HG03460 (cell line): ENCODE data around the gene SETD2.
A peak's percentile ranks its signal among the peaks of the same experiment; 100 is the strongest.

Experiments
- ATAC-seq: cut with Tn5 transposase; IDR thresholded peaks from one replicate; pipeline ENCODE4 v1.9.1; 2021; ENCODE audit not compliant: unreplicated experiment

The SETD2 gene

DNA sequence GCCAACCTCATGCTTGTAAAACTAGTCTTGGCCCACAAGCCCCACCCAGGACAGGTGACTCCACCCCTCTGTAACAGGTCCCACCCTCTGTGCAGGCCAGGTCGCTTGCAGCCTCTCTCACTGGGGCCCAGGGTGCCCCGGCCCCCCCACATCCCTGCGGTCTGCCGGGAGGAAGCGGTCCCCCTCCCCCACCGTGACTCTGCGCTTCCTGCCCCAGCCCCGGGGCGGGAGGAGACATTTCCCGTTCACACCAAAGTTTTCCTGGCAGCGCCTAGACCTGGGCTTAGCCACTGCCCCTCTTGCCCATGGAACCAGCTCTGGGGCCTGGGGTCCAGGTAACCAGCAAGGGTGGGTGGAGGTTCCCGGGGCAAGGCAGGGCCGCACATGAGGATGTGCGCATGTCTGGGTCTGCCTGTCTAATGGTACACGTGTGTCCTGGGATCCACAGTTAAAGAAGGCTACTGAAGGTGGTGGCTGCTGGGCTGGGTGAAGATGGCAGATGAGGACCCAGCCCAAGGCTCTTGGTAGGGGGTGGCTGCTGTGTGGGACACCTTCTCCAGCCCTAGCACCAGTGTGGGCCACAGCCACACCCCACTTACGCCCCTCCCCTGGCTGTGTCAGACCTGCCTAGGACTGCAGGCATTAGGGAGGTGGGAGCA lies 176.0 kb downstream of the SETD2 start:
- peak; percentile 77 for ATAC-seq

DNA sequence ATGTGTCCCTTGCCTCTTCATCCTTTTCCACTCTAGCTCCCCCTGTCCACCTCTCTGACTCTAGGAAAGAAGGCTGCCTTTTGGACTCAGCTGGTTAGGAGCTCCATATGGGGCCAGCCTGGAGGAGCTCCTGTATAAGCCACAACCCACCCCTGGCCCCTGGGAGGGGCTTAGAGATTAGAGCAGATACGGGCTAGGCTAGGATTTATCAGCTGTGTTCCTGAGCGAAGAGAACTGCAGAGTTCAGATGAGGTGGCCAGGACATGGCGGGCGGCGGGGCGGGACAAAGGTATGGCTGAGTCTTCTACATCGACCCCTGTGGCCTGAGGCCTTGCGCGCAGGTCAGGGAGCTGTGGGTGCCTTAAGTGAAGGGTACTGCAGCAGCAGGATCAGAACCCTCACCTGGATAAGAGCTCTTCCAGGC lies 176.6 kb downstream of the SETD2 start:
- no peak for ATAC-seq

DNA sequence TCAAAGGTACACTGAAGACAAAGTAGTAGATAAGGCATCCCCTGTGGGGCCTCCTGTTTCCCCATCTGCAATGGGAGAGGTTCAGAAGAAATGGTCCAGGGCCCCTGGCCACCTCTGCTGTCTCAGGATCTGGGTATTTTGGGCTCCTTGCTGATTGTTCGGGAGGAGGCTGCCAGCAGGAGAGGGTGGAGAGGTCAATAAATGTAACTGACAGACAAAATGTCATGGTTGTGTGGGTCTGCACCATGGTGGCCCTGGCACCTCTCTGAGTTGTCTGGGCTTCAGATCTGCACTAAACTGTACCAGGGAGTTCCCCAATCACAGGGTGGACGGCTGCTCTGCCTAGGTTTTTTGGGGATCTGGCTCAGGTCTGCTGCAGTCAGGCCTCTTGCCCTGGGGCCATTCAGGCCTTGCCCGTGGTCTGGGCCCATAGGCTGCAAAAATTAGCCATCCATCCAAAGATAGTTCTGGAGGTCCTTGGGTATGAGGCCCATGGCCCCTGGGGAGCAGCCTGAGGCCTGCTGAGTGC lies 177.1 kb downstream of the SETD2 start:
- ATAC-seq, result no peak

DNA sequence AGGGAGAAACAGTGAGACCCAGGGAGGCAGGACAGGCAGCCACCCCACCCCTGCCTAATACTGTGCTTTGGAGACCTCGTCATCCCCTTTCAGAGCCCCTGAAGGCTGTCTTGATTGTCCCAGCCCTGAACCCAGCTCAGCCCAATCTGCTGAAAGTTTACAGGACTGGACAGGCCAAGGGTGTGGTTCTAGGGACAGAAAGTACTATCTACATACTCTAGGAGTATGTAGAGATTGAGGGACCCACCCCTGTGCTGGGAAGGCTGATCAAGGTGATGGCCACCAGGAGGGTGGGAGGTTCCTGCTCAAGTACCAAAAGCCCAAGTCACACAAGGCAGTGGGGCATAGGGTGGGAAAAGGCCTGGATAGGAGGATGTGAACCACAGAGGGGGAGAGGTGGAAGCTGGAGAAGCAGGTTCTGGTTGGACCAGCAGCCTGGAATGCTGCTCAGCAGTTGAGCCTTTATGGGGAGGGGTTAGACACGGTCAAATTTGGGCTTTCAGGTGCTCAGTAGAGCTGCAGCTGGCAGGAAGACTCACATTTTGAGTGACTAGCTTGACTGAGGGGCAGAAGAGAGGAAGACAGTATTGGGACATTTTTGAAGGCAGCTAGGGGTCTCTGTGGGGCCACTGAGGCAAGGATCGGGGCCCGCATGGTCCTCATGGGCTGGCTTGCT lies 177.7 kb downstream of the SETD2 start:
- ATAC-seq, result no peak

DNA sequence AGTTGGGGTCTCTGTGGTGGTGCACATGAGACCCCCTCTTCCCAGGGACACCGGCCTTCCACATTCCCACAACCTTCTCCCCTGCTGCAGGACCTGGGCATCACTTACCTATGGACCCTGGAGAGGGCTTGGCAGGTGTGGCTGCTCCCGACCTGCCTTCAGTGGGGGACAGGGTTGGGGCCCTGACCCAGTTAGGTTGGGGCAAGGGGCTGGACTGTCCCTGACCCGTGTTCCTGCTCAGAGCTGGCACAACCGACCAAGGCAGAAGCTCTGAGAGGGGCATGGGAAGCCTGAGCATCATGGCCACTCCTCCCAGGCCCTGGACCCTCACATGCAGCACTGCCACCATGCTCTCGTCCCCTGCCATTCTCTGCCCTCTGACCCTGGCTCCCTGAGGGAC lies 178.3 kb downstream of the SETD2 start:
- no peak for ATAC-seq

DNA sequence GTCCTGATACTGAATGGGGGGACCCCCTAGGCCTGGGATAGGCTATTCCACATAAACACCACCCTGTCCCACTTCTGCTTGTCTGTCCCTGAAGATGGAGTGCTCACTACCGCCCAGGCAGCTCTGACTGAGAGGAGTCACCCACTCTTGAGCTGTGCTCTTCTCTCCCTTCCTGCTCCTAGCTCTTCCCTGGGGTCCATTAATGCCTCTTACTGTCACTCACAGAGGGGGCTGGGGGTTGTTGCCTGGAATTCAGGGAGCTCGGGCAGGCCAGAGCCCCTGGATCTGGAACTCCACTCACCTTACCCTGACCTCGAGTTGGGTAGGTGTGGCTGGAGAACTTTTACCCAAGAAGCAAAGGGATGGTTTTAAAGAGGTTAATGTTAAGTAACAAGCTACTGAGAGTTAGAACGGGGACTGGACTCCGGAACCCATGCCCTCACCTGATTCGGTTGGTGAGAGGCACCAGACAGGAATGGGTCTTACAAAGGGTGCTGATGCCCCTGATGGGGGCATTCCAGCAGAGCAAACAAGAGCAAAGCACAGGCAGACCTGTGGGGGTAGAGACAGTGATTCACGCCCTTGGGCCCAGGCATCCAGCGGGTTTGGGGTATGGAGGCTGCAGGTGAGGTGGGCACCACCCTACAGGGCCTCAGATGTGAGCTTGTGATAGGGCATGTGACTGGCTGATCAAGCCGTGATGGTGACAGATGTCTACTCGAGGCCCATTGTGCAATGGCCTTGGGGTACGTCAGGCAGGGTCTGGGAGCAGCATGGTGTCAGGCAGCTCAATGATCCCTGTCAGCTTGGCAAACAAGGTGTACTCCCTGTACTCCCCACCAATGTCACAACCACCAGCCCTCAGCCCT lies 179.1 kb downstream of the SETD2 start:
- no peak for ATAC-seq

DNA sequence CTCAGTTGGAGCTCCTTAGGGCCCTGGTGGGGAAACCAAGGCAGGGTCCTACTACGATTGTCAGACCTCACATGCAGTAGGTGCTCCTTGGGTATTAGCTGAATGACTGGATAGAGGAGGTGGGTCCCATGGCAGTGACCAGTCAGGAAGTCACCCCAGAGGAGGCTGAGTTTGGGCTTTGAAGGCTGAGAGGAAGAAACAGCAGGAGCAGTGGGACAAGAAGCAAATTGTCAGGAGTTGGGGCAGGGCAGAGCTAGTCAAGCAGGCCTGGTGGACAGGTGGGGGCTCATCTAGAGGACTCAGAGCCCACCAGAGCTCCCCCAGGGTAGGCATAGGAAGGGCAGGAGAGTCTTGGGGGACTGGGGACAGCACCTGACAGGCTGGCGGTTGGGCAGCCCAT lies 181.4 kb downstream of the SETD2 start:
- ATAC-seq, result no peak

DNA sequence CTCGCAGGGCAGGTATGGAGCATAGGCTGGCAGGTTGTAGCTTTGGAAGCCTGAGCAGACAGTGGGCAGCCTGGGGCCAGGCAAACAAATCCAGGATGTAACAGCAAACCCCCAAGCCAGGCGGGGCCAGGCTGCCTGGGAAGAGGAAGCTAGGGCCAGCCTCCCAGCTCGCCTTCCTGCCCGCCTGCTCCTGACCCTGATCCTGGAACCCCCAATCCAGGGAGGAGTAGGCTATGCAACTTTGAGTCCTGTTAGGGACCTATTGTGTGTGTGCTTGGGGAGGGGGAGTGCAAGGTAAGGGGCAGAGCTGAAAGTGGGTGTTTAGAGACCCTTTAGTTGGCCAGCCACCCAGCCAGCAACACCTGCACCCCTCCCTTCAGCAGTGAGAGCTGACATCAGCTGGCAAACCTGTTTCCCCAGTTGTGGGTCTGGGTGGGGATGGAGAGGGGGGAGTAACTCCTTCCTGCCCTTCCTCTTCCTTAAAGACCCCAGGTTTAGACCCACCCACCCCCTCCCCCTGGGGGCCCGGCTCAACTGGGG lies 181.9 kb downstream of the SETD2 start:
- no peak for ATAC-seq

DNA sequence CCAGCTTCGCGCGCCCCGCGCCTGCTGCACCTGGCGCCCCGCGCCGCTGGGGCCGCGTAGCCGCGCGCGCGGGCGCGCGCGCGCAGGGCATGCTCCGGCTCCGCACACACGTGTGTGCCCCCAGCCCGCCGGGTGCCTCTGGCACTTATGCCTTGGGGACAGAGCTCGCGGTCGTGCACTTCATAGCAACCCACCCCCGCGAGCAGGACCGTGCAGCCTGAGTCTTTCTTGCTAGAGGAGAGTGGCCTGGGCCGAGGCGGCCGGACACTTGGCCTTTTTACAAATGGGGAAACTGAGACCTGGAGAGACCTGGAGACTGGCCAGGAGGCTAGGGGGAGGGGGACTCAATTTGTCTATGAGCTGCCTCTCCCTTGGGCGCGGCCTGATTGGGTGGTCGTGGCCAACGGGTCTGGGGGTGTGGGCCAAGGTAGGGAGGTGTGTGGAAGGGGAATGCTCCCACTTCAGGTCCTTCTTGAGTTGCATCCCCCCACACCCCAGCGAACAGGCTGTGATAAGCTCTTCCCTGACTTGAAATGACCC lies 183.9 kb downstream of the SETD2 start:
- no peak for ATAC-seq

DNA sequence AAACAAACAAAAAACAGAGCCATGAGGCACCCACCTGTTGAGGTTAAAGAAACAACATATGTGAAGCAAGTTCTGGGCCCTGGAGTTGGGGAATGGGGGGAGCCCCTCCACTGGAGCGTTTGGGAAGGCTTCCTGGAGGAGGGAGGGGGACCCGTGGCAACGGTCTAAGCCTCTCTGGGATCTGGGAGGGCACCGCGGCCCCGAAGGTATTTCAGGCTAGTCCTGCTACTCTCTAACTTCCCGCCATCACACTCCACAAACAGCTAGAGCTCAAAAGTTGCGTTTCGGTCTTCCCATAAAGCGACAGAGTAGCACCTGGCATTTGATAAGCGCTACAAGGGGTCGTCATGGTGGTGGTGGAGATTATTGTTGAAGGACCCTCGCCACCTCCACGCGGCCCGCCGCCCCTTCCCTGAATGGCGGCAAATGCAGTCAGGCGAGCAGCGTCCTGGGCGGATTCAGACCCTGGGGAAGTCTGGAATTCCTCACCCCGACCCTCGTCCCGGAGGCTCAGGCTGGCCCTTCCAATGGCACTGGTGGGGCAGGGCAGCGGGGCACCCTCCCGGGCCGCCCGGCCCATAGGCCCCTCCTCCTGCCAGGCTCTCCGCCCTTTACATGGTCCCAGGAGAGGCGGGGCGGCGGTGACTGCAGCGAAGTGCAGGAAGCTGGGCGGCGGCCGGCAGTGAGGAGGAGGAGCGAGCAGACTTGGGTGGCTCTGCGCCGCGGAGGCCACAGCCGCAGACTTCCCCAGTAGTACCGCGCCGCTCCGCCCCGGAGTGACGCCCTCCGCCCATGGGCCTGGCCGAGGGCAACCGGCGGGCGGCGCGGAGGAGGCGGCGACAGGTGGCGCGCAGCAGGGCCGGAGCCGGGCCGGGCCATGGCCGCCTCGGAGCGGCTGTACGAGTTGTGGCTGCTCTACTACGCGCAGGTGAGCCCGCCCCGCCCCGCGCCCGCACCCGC lies 184.6 kb downstream of the SETD2 start, which contains the start of gene NBEAL2:
Gene NBEAL2 (plus strand): TSS at position 682 of the 960 bp plus-strand sequence. CDS start 196 bp downstream, at position 878.
- ATAC-seq, result peak; percentile 72

DNA sequence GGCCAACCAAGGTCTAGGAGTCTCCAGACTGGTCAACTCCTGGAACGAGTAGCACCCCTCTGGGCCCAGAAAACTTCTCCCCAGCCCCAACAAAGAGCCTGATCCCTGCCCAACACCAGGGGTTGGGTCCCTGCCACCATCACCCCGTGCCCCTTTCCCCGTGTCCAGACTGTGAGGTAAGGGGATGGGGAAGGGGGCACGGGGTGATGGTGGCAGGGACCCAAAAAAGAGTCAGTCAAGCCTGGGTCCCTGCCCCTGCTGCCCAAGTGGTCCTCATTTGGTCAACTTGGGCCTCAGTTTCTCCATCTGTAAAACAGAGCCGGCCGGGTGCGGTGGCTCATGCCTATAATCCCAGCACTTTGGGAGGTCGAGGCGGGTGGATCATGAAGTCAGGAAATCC lies 185.5 kb downstream of the SETD2 start:
- ATAC-seq, result no peak

DNA sequence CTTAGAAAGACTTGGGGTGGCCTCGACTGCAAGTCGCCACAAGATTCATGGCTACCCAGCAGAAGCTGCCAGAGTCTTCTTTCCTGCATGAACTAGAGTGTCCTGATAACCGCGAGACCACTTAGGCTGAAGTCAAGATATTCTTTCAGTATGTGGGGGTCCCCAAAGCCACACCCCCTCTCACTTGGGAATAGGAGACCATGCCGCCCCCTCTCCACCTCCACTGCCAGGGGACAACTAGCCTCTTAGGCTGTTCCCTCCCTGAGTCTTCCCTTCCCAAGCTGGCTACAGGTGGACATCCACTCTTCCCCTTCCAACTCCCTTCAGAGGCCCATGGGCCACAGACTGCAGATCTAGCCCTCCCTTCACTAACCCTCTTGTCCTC lies 186.1 kb downstream of the SETD2 start:
- ATAC-seq, result no peak

DNA sequence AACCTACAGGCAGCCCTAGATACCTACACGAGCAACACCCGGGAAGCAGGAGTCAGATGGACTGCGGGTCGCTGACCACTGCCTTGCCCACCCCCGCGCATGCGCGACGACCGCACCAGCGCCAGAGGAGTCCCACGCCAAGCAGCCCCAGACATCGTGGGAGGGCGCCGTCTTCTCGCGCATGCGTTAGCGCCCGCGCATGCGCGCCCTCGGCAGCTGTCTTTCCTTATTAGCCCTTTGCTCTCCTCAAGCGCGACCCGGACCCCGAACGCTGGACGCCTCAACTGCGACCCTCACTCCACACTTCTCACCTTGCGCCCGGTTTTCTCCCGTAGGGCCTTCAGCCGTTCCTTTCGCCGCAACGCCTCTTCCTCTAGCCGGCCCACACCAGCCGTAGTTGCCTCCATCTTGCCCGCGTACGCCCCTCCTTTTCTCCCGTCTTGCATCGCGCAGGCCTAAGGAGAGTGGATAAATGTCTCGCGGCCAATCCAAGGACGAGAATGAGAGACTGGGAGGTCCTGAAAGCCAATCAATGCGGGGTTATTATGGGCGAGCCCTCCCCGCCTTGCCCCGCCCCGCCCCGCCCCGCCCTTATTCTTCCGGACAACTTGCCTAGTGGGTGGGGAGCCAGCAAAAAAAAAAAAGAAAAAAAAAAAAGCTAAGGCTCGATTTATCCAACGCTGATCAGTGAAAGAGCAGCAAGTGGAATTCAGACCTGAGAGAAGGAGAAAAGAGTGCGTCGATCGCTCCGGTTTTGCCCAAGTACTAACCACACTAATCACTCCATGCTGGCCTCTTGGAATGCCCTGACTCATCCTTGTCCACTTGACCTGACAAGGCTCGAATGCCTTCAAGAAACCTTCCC lies 187.4 kb downstream of the SETD2 start, which contains the start of gene CCDC12:
Gene CCDC12 (minus strand): TSS at position 420 of the 865 bp plus-strand sequence. CDS start 13 bp downstream, at position 407.
- ATAC-seq, result peak; percentile 57

DNA sequence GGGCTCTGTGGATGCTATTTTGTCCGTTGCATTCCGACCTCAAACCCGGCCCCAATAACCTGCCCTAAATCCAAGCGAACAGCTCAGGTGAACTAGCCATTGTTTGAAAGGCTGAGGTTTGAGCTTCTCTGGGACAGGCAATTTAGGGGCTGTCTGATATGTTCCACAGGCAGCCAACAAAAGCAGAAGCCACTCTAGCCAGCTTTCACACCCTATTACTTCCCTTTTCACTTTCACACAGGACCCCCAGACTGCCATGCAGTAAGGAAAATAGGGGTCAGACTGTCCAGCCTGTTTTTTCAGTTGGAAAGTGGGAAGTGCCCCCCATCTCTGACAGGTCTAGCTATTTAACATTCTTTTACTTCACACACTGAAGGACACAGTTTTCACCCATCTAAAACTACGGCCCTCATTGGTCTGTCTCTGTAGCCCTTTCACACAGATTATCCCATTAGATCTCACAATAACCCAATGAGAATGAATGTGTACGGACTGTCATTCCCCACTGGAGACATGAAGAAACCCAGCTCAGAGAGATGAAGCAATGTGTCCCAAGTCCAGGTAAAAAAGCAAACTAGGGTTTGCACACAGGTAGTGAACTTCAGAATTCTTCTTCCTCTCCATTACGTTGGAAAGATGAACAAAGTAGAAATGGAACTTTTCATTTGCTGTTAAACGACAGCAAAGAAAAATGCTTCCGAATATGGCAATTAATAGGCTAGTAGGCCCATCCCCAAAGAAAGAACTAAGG lies 189.3 kb downstream of the SETD2 start:
- ATAC-seq, result no peak

DNA sequence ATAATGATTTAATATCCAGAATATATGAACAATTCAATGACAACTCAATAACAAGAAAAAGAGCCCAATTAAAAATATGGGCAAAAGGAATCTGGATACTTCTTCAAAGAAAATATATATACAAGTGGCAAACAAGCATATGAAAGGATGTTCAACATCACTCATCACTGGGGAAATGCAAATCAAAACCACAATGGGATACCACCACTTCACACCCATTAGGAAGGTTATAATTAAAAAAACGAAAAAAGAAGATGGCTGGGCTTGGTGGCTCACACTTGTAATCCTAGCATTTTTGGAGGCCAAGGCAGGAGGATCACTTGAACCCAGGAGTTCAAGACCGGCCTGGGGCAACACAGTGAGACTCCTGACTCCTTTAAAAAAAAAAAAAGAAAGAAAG lies 191.5 kb downstream of the SETD2 start:
- no peak for ATAC-seq

DNA sequence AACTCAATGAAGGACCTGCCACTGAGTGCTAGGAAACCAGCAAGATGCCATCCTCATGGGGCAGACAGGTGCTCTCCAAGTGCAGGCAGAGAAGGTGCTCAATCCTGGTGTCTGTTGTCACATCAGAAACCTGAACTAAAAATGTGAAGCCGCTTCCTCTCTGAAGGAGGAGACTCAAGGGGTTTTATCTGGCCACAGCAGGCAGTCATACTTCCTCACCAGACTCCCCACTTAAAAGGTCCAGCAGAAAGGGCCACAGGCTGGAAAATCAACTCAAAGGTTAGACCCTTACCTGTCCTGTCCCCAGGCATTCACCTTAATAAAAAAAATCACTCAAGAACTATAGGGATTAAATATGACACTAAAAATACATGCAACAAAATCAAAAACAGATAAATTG lies 192.2 kb downstream of the SETD2 start:
- ATAC-seq, result no peak

DNA sequence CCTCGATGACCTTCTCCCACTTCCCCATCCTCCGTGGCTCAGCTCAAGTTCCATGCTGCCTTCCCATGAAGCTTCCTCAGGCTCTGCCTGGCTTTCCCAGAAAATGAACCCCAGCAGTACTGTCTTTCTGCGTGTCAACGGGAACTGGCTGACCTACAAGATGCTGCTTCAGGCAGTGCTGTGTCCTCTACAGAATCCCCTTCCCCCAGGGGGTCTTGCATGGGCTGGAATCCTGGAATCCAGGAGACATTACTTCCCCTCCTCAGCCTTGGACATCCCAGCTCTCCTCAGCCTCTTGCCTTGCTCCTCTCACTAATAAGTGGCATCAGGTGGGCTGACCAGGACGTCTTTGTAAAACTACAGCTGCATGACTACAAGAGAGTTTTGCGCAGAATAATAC lies 192.8 kb downstream of the SETD2 start:
- no peak for ATAC-seq
